Gastrocnemius medialis (tissue), 4 donors: ENCODE data around the gene TBL1X.

Experiments used
- POLR2A ChIP-seq, 2 donors: fragments of 450-650 bp; IDR thresholded peaks; one replicate each; pipeline ENCODE4 v1.6.1; 2017; ENCODE audit warnings: antibody characterized with exemption in 2 of 2, mild to moderate bottlenecking in 2 of 2, moderate library complexity in 2 of 2
- TF ChIP-seq, protein P1 (sequence below), 5 experiments: fragments of 450-650 bp in 3 of 5; fragments of 200-600 bp in 2 of 5; sonication (generic) in 2 of 5; IDR thresholded peaks in 4 of 5; conservative IDR thresholded peaks in 1 of 5; 1 replicate in 4 of 5; 2 replicates in 1 of 5; pipeline ENCODE4 v1.5.1; 2016 to 2019; ENCODE audit warnings: antibody characterized with exemption in 5 of 5, mild to moderate bottlenecking in 3 of 5, moderate library complexity in 3 of 5

DNA sequence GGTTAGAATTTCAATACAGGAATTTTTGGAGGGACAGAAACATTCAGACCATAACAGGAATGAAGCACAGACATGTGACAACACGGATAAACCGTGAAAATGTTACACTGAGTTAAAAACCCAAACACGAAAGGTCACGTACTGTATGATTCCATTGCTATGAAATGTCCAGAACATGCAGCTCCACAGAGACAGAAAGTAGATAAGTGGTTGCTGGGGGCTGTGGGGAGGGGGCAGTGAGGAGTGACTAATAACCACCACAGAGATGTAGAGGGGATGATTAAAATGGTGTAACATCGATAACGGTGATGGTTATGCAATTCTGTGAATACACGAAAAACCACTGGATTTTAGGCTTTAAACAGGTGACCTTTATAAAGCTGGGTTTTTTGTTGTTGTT is 292.5 kb downstream of the TBL1X start:
- TF ChIP-seq, protein P1, sequence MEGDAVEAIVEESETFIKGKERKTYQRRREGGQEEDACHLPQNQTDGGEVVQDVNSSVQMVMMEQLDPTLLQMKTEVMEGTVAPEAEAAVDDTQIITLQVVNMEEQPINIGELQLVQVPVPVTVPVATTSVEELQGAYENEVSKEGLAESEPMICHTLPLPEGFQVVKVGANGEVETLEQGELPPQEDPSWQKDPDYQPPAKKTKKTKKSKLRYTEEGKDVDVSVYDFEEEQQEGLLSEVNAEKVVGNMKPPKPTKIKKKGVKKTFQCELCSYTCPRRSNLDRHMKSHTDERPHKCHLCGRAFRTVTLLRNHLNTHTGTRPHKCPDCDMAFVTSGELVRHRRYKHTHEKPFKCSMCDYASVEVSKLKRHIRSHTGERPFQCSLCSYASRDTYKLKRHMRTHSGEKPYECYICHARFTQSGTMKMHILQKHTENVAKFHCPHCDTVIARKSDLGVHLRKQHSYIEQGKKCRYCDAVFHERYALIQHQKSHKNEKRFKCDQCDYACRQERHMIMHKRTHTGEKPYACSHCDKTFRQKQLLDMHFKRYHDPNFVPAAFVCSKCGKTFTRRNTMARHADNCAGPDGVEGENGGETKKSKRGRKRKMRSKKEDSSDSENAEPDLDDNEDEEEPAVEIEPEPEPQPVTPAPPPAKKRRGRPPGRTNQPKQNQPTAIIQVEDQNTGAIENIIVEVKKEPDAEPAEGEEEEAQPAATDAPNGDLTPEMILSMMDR (IDR thresholded peaks at IDR 0.05 in 4 of 5, conservative IDR thresholded peaks at IDR 0.05 in 1 of 5): no peak
- no peak for TF ChIP-seq POLR2A (IDR thresholded peaks at IDR 0.05)
